Measurements from ENCODE around the gene HDAC4.
"Not testable (repeated sequence)": the region's sequence is repeated elsewhere in the genome, so short reads cannot be mapped to it uniquely, and the experiment has no call there.

Gene HDAC4

GRCh38 chr2:239093542-239093941, 307.3 kb downstream of the HDAC4 start:
- DNase-seq = no peak

GRCh38 chr2:239092571-239093294, 308.1 kb downstream of the HDAC4 start:
- DNase-seq = no peak

GRCh38 chr2:239089884-239090283, 310.9 kb downstream of the HDAC4 start:
- no peak for DNase-seq

- no peak for DNase-seq
Measured at GRCh38 chr2:239087046-239087710, 313.6 kb downstream of the HDAC4 start.

- DNase-seq = no peak
Measured at GRCh38 chr2:239086325-239087020, 314.3 kb downstream of the HDAC4 start.

- DNase-seq = no peak
Measured at GRCh38 chr2:239085201-239085992, 315.4 kb downstream of the HDAC4 start.

GRCh38 chr2:239084007-239084406, 316.8 kb downstream of the HDAC4 start:
- DNase-seq = no peak

GRCh38 chr2:239082425-239082824, 318.4 kb downstream of the HDAC4 start:
- DNase-seq = no peak

GRCh38 chr2:239081622-239082021, 319.2 kb downstream of the HDAC4 start:
- DNase-seq = no peak

GRCh38 chr2:239081046-239081445, 319.8 kb downstream of the HDAC4 start:
- no peak for DNase-seq

GRCh38 chr2:239079671-239080294, 321.0 kb downstream of the HDAC4 start:
- no peak for DNase-seq

GRCh38 chr2:239078128-239078924, 322.5 kb downstream of the HDAC4 start:
- no peak for DNase-seq

- DNase-seq = no peak
Measured at GRCh38 chr2:239077260-239077659, 323.6 kb downstream of the HDAC4 start.

- no peak for DNase-seq
Measured at GRCh38 chr2:239075918-239076758, 324.7 kb downstream of the HDAC4 start.

- DNase-seq = no peak
Measured at GRCh38 chr2:239073745-239074530, 326.9 kb downstream of the HDAC4 start.

- DNase-seq = no peak
Measured at GRCh38 chr2:239073270-239073669, 327.6 kb downstream of the HDAC4 start.

- no peak for DNase-seq
Measured at GRCh38 chr2:239072786-239073185, 328.0 kb downstream of the HDAC4 start.

GRCh38 chr2:239070466-239070865, 330.4 kb downstream of the HDAC4 start:
- DNase-seq = no peak

GRCh38 chr2:239069362-239070333, 331.2 kb downstream of the HDAC4 start:
- not testable (repeated sequence) for DNase-seq
